Embryonic facial prominence (tissue), 1 donor: ENCODE measurements around the gene PINLYP.
A peak's percentile ranks its signal among the peaks of the same experiment; 100 is the strongest.
"Not testable (repeated sequence)": the region's sequence is repeated elsewhere in the genome, so short reads cannot be mapped to it uniquely, and the experiment has no call there.

Experiments
- DNase-seq: peaks from one replicate; pipeline ENCODE4 v3.0.0-alpha.2; 2016; ENCODE audit errors: extremely low spot score

The PINLYP gene

GRCh38 chr19:43575156-43575950, at the start of gene PINLYP, which contains the start of gene XRCC1:
TSS of gene PINLYP (plus strand) at chr19:43575801. CDS start at chr19:43577192, 1,391 bp downstream.
TSS of gene XRCC1 (minus strand) at chr19:43575527. CDS start at chr19:43575458, 69 bp downstream.
- DNase-seq = peak; percentile 98

GRCh38 chr19:43525836-43526771, 49.5 kb upstream of the PINLYP start:
- no peak for DNase-seq

- DNase-seq = no peak
Observed at GRCh38 chr19:43526884-43527859, 48.4 kb upstream of the PINLYP start, which contains the start of gene ETHE1. TSS of gene ETHE1 (minus strand) at chr19:43527201. CDS start at chr19:43527177, 24 bp downstream.

GRCh38 chr19:43527860-43528622, 47.6 kb upstream of the PINLYP start:
- DNase-seq = no peak

- no peak for DNase-seq
Observed at GRCh38 chr19:43532571-43532961, 43.0 kb upstream of the PINLYP start.

- peak; percentile 92 for DNase-seq
Observed at GRCh38 chr19:43532962-43533545, 42.5 kb upstream of the PINLYP start, which contains the start of gene ZNF575. TSS of gene ZNF575 (plus strand) at chr19:43533188. CDS start at chr19:43534423, 1,235 bp downstream.

- DNase-seq = peak; percentile 99
Observed at GRCh38 chr19:43533546-43534304, 41.9 kb upstream of the PINLYP start.

GRCh38 chr19:43534305-43534815, 41.2 kb upstream of the PINLYP start:
- DNase-seq = no peak

GRCh38 chr19:43534816-43535761, 40.5 kb upstream of the PINLYP start:
- DNase-seq = no peak

GRCh38 chr19:43538922-43539321, 36.7 kb upstream of the PINLYP start:
- no peak for DNase-seq

- DNase-seq = no peak
Observed at GRCh38 chr19:43540381-43540780, 35.2 kb upstream of the PINLYP start.

- no peak for DNase-seq
Observed at GRCh38 chr19:43541920-43542650, 33.5 kb upstream of the PINLYP start.

- no peak for DNase-seq
Observed at GRCh38 chr19:43544077-43544476, 31.5 kb upstream of the PINLYP start.

- DNase-seq = no peak
Observed at GRCh38 chr19:43545276-43545675, 30.3 kb upstream of the PINLYP start.

GRCh38 chr19:43545981-43546380, 29.6 kb upstream of the PINLYP start:
- DNase-seq = no peak

- DNase-seq = no peak
Observed at GRCh38 chr19:43546581-43546980, 29.0 kb upstream of the PINLYP start.

GRCh38 chr19:43547926-43548325, 27.7 kb upstream of the PINLYP start:
- not testable (repeated sequence) for DNase-seq
